Measurements from ENCODE around the gene MBD6. TPM values are rescaled to one million over a fixed set of nuclear protein-coding genes. Genes with fewer than 3 reads are reported as not detected.

Gene MBD6
- total RNA-seq, 1 donor from 2014 or later = 3.6 TPM

DNA sequence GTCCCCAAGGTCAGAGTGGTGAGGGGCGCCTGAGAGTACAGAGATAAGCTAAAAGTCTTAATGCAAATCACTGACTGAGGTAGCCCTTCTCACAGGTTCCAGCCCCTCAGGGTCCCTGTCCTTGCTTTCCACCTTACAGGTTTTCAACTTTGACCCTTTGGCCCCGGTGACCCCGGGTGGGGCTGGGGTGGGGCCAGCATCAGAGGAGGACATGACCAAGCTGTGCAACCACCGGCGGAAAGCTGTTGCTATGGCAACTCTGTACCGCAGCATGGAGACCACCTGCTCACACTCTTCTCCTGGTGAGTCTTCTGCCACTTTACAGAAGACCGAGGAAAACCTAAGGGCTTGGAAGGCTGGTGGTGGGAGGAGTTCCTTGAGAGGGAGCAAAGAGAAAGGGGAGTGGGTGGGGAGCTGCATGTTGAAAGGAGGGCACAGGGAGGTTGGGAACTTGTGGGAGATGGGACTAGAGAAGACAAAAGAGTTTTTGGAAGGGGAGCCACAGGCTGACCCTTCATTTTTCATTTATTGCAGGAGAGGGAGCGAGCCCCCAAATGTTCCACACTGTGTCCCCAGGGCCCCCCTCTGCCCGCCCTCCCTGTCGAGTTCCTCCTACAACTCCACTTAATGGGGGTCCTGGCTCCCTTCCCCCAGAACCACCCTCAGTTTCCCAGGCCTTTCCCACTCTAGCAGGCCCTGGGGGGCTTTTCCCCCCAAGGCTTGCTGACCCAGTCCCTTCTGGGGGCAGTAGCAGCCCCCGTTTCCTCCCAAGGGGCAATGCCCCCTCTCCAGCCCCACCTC is 2.4 kb downstream of the MBD6 start:
- peaks cover 13% of the 10 kb centered on the region for H3K79me2 ChIP-seq (ENCODE audit: low read depth)
- no peak for TF ChIP-seq EZH2 (IDR thresholded peaks at IDR 0.05)
- TF ChIP-seq, protein P1, sequence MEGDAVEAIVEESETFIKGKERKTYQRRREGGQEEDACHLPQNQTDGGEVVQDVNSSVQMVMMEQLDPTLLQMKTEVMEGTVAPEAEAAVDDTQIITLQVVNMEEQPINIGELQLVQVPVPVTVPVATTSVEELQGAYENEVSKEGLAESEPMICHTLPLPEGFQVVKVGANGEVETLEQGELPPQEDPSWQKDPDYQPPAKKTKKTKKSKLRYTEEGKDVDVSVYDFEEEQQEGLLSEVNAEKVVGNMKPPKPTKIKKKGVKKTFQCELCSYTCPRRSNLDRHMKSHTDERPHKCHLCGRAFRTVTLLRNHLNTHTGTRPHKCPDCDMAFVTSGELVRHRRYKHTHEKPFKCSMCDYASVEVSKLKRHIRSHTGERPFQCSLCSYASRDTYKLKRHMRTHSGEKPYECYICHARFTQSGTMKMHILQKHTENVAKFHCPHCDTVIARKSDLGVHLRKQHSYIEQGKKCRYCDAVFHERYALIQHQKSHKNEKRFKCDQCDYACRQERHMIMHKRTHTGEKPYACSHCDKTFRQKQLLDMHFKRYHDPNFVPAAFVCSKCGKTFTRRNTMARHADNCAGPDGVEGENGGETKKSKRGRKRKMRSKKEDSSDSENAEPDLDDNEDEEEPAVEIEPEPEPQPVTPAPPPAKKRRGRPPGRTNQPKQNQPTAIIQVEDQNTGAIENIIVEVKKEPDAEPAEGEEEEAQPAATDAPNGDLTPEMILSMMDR (IDR thresholded peaks at IDR 0.05) = no peak
- TF ChIP-seq EZH2phosphoT487 (IDR thresholded peaks at IDR 0.05) = no peak
- peaks cover 31% of the 10 kb centered on the region for H4K20me1 ChIP-seq (ENCODE audit: low read depth)
- Mint-ChIP-seq H3K36me3 (peaks cover 12% of the 10 kb centered on the region), H3K27me3 (ENCODE audit: insufficient read depth, low read depth) (peaks cover 11% of the 10 kb centered on the region), H3K4me1 (peaks cover 46% of the 10 kb centered on the region), H3K4me3 (peak overlapping the region; percentile 98), H3K9me3 (no peaks in the 10 kb centered on the region), H3K27ac (no peak overlapping the region)
- no peaks in the 10 kb centered on the region for H3K27me3 ChIP-seq
- no peaks in the 10 kb centered on the region for H3K36me3 ChIP-seq
- H3K9me3 ChIP-seq (ENCODE audit: low read depth) = no peaks in the 10 kb centered on the region
- H3K4me2 ChIP-seq = peak overlapping the region; percentile 24
- H3F3A ChIP-seq (ENCODE audit: low read depth) = peaks cover 47% of the 10 kb centered on the region
- no peak overlapping the region for H3K27ac ChIP-seq
- no peak overlapping the region for H3K4me3 ChIP-seq
- peaks cover 21% of the 10 kb centered on the region for H3K4me1 ChIP-seq
- H3K9ac ChIP-seq = no peak overlapping the region
- no peak overlapping the region for H2AFZ ChIP-seq (replicated peaks)
- no peak for DNase-seq (ENCODE audit: low spot score)

- TF ChIP-seq EZH2 (IDR thresholded peaks at IDR 0.05) = no peak
- no peak for TF ChIP-seq EZH2phosphoT487 (IDR thresholded peaks at IDR 0.05)
- TF ChIP-seq, protein P1 (IDR thresholded peaks at IDR 0.05) = no peak
- Mint-ChIP-seq H3K4me1 (peaks cover 44% of the 10 kb centered on the region), H3K27me3 (ENCODE audit: insufficient read depth, low read depth) (peaks cover 9% of the 10 kb centered on the region), H3K27ac (no peak overlapping the region), H3K36me3 (peaks cover 12% of the 10 kb centered on the region), H3K9me3 (no peaks in the 10 kb centered on the region), H3K4me3 (no peak overlapping the region)
- no peak overlapping the region for H3K9ac ChIP-seq
- peaks cover 34% of the 10 kb centered on the region for H4K20me1 ChIP-seq (ENCODE audit: low read depth)
- peaks cover 13% of the 10 kb centered on the region for H3K79me2 ChIP-seq (ENCODE audit: low read depth)
- peaks cover 46% of the 10 kb centered on the region for H3F3A ChIP-seq (ENCODE audit: low read depth)
- no peak overlapping the region for H3K27ac ChIP-seq
- no peaks in the 10 kb centered on the region for H3K27me3 ChIP-seq
- DNase-seq (ENCODE audit: low spot score) = no peak
- no peak overlapping the region for H3K4me3 ChIP-seq
- no peak overlapping the region for H2AFZ ChIP-seq (replicated peaks)
- H3K4me1 ChIP-seq = peaks cover 21% of the 10 kb centered on the region
- no peaks in the 10 kb centered on the region for H3K36me3 ChIP-seq
- H3K4me2 ChIP-seq = no peak overlapping the region
- H3K9me3 ChIP-seq (ENCODE audit: low read depth) = no peaks in the 10 kb centered on the region
Measured at GRCh38 chr12:57525615-57526383, 3.2 kb downstream of the MBD6 start.

GRCh38 chr12:57526477-57527126 is 4.0 kb downstream of the MBD6 start:
- no peaks in the 10 kb centered on the region for H3K9me3 ChIP-seq (ENCODE audit: low read depth)
- no peak for DNase-seq (ENCODE audit: low spot score)
- H3K4me3 Mint-ChIP-seq = no peak overlapping the region

More at GRCh38 chr12:57526477-57527126, 4.0 kb downstream of the MBD6 start:
- Histone ChIP-seq H3K4me2 (no peak overlapping the region), H3K27ac (no peak overlapping the region), H4K20me1 (ENCODE audit: low read depth) (peaks cover 31% of the 10 kb centered on the region), H2AFZ (replicated peaks) (no peak overlapping the region), H3K4me1 (peaks cover 16% of the 10 kb centered on the region), H3K9ac (no peak overlapping the region), H3K79me2 (ENCODE audit: low read depth) (peaks cover 13% of the 10 kb centered on the region), H3K27me3 (no peaks in the 10 kb centered on the region), H3K36me3 (no peaks in the 10 kb centered on the region), H3F3A (ENCODE audit: low read depth) (peaks cover 42% of the 10 kb centered on the region), H3K4me3 (no peak overlapping the region)
- no peak for TF ChIP-seq EZH2phosphoT487 (IDR thresholded peaks at IDR 0.05)
- TF ChIP-seq, protein P1 (IDR thresholded peaks at IDR 0.05) = no peak
- no peak for TF ChIP-seq EZH2 (IDR thresholded peaks at IDR 0.05)
- peaks cover 9% of the 10 kb centered on the region for H3K27me3 Mint-ChIP-seq (ENCODE audit: insufficient read depth, low read depth)
- no peak overlapping the region for H3K27ac Mint-ChIP-seq
- H3K36me3 Mint-ChIP-seq = peaks cover 15% of the 10 kb centered on the region
- peaks cover 36% of the 10 kb centered on the region for H3K4me1 Mint-ChIP-seq
- H3K9me3 Mint-ChIP-seq = no peaks in the 10 kb centered on the region

Data from neural progenitor cell (in vitro differentiated cells).